ENCODE data around the gene CLEC11A. TPM values are rescaled to one million over a fixed set of nuclear protein-coding genes. Genes with fewer than 3 reads are reported as not detected.
"Not testable (repeated sequence)": the region's sequence is repeated elsewhere in the genome, so short reads cannot be mapped to it uniquely, and the experiment has no call there.

Gene CLEC11A
- total and polyA plus RNA-seq, 10 of the 15 experiments (the other 5 are each of a cell fraction or from before 2014, with no cell fraction given): not detected

GRCh38 chr19:50768277-50768676 lies 45.1 kb downstream of the CLEC11A start (continued):
- TF ChIP-seq, protein P1, sequence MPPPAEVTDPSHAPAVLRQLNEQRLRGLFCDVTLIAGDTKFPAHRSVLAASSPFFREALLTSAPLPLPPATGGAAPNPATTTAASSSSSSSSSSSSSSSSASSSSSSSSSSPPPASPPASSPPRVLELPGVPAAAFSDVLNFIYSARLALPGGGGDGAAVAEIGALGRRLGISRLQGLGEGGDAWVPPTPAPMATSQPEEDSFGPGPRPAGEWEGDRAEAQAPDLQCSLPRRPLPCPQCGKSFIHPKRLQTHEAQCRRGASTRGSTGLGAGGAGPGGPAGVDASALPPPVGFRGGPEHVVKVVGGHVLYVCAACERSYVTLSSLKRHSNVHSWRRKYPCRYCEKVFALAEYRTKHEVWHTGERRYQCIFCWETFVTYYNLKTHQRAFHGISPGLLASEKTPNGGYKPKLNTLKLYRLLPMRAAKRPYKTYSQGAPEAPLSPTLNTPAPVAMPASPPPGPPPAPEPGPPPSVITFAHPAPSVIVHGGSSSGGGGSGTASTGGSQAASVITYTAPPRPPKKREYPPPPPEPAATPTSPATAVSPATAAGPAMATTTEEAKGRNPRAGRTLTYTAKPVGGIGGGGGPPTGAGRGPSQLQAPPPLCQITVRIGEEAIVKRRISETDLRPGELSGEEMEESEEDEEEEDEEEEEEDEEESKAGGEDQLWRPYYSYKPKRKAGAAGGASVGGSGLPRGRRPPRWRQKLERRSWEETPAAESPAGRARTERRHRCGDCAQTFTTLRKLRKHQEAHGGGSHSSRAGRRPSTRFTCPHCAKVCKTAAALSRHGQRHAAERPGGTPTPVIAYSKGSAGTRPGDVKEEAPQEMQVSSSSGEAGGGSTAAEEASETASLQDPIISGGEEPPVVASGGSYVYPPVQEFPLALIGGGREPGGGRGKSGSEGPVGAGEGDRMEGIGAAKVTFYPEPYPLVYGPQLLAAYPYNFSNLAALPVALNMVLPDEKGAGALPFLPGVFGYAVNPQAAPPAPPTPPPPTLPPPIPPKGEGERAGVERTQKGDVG (CRISPR knock-in tag; IDR thresholded peaks at IDR 0.05): no peak
- TF ChIP-seq MXI1 (IDR thresholded peaks at IDR 0.05; ENCODE audit: low read depth, low read length): no peak
- no peak for TF ChIP-seq SMAD5 (IDR thresholded peaks at IDR 0.05; ENCODE audit: low read depth)
- TF ChIP-seq TCF12 (IDR thresholded peaks at IDR 0.05; ENCODE audit: low read depth, low read length): no peak
- no peak for TF ChIP-seq PML (IDR thresholded peaks at IDR 0.05; ENCODE audit: low read length)
- TF ChIP-seq, protein P2, sequence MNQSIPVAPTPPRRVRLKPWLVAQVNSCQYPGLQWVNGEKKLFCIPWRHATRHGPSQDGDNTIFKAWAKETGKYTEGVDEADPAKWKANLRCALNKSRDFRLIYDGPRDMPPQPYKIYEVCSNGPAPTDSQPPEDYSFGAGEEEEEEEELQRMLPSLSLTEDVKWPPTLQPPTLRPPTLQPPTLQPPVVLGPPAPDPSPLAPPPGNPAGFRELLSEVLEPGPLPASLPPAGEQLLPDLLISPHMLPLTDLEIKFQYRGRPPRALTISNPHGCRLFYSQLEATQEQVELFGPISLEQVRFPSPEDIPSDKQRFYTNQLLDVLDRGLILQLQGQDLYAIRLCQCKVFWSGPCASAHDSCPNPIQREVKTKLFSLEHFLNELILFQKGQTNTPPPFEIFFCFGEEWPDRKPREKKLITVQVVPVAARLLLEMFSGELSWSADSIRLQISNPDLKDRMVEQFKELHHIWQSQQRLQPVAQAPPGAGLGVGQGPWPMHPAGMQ (IDR thresholded peaks at IDR 0.05; ENCODE audit: borderline replicate concordance): no peak
- no peak for TF ChIP-seq NR2F1 (conservative IDR thresholded peaks at IDR 0.05)

GRCh38 chr19:50770164-50770563 lies 47.0 kb downstream of the CLEC11A start, which contains the start of gene GPR32:
Gene GPR32 (plus strand): TSS chr19:50770464. CDS start chr19:50770601, 137 bp downstream.
- SMC1A ChIA-PET (ENCODE audit: uncharacterized antibody, unreplicated experiment); in situ Hi-C loops (cut with MboI); ATAC-seq; H3K4me2 ChIP-seq (ENCODE audit: control insufficient read depth, insufficient read depth); H3K4me3 ChIP-seq; H3K27ac ChIP-seq (ENCODE audit: control insufficient read depth, insufficient read depth); H3K27me3 ChIP-seq (replicated peaks in 1 of 2; ENCODE audit: control insufficient read depth in 2 of 2, insufficient read depth in 2 of 2, low read length in 1 of 2); POLR2A ChIA-PET; RAD21 ChIA-PET (ENCODE audit: unreplicated experiment); H2AFZ ChIP-seq (ENCODE audit: control insufficient read depth, low read depth, low read length); DNase-seq (ENCODE audit: low read depth, low spot score); H3K79me2 ChIP-seq (ENCODE audit: control insufficient read depth, insufficient read depth, low read length); H4K20me1 ChIP-seq (ENCODE audit: control insufficient read depth, insufficient read depth); H3K4me1 ChIP-seq (ENCODE audit: control insufficient read depth, insufficient read depth, low read length); intact Hi-C loops (cut with micrococcal nuclease; ENCODE audit: unreplicated experiment); FAIRE-seq; H3K9ac ChIP-seq (ENCODE audit: control insufficient read depth, insufficient read depth, low read length); BruUV-seq (replicated peaks); H3K36me3 ChIP-seq (ENCODE audit: control insufficient read depth in 2 of 2, insufficient read depth in 2 of 2, low read length in 1 of 2); H3K9me3 ChIP-seq (replicated peaks; ENCODE audit: control insufficient read depth, insufficient read depth, low read length): not testable (repeated sequence)
- CTCF ChIA-PET: interaction anchor here (0.6 kb wide), 1 partner anchor 282 kb away, joined by 4 read pairs; no protein-coding TSS in a partner anchor
- WGBS (ENCODE audit: insufficient coverage, insufficient replicate concordance, low lambda C conversion rate, missing lambda C conversion rate): 0% methylated on average over 2 of the region's 2 CpGs
